ENCODE measurements around the gene TRANK1. TPM values are rescaled to one million over a fixed set of nuclear protein-coding genes. Genes with fewer than 3 reads are reported as not detected.
"Not testable (repeated sequence)": the region's sequence is repeated elsewhere in the genome, so short reads cannot be mapped to it uniquely, and the experiment has no call there.

The TRANK1 gene
- total RNA-seq = 43.9 TPM

DNA sequence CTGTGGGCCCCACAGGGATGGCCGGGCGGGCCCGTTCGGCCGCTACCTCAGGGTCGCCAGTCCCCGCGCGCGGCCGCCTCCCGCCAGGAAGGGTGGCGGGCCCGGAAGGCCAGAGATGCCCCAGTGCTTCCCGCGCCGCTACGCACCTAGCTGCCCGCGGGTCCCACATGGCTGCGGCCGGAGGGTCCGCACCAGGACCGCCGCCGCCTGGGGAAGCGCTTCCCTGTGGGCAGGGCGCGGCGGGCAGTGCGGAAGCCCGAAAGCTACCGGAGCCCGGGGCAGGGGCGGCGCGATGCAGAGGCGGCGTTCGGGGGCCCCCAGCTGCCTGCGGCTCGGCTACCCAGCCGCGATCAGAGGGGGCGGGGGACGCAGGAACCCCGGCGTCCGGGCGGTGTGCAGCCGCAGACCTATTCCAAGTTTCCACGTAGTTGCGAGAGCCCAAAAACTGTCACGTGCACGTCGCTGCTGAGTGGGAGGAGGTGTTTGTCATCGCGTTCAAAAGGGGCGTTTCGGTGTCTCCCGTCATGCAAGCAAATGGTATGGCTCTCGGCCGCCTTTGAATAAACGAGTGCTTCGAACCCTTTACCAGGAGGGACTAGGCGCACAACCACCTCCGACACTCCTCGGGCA, at the start of gene TRANK1:
TSS of gene TRANK1 (minus strand) at position 414 of the 630 bp plus-strand sequence. CDS start at position 169, 245 bp downstream.
- peak; percentile 60 to 91 (median 89) for DNase-seq (ENCODE audit: low read depth in 2 of 3, low spot score in 2 of 3)

DNA sequence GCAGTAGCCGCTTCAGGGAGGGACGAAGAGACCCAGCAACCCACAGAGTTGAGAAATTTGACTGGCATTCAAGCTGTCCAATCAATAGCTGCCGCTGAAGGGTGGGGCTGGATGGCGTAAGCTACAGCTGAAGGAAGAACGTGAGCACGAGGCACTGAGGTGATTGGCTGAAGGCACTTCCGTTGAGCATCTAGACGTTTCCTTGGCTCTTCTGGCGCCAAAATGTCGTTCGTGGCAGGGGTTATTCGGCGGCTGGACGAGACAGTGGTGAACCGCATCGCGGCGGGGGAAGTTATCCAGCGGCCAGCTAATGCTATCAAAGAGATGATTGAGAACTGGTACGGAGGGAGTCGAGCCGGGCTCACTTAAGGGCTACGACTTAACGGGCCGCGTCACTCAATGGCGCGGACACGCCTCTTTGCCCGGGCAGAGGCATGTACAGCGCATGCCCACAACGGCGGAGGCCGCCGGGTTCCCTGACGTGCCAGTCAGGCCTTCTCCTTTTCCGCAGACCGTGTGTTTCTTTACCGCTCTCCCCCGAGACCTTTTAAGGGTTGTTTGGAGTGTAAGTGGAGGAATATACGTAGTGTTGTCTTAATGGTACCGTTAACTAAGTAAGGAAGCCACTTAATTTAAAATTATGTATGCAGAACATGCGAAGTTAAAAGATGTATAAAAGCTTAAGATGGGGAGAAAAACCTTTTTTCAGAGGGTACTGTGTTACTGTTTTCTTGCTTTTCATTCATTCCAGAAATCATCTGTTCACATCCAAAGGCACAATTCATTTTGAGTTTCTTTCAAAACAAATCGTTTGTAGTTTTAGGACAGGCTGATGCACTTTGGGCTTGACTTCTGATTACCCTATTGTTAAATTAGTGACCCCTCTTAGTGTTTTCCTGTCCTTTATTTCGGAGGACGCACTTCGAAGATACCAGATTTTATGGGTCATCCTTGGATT, 48.8 kb upstream of the TRANK1 start, which contains the start of gene MLH1:
TSS of gene MLH1 (plus strand) at position 193 of the 958 bp plus-strand sequence. CDS start at position 223, 30 bp downstream.
- peak; percentile 98 to 100 (median 100) for DNase-seq (ENCODE audit: low read depth in 2 of 3, low spot score in 2 of 3)

DNA sequence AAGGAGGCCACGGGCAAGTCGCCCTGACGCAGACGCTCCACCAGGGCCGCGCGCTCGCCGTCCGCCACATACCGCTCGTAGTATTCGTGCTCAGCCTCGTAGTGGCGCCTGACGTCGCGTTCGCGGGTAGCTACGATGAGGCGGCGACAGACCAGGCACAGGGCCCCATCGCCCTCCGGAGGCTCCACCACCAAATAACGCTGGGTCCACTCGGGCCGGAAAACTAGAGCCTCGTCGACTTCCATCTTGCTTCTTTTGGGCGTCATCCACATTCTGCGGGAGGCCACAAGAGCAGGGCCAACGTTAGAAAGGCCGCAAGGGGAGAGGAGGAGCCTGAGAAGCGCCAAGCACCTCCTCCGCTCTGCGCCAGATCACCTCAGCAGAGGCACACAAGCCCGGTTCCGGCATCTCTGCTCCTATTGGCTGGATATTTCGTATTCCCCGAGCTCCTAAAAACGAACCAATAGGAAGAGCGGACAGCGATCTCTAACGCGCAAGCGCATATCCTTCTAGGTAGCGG, 48.0 kb upstream of the TRANK1 start, which contains the start of gene EPM2AIP1:
TSS of gene EPM2AIP1 (minus strand) at position 326 of the 520 bp plus-strand sequence. CDS start at position 272, 54 bp downstream.
- no peak for DNase-seq (ENCODE audit: low read depth in 2 of 3, low spot score in 2 of 3)

DNA sequence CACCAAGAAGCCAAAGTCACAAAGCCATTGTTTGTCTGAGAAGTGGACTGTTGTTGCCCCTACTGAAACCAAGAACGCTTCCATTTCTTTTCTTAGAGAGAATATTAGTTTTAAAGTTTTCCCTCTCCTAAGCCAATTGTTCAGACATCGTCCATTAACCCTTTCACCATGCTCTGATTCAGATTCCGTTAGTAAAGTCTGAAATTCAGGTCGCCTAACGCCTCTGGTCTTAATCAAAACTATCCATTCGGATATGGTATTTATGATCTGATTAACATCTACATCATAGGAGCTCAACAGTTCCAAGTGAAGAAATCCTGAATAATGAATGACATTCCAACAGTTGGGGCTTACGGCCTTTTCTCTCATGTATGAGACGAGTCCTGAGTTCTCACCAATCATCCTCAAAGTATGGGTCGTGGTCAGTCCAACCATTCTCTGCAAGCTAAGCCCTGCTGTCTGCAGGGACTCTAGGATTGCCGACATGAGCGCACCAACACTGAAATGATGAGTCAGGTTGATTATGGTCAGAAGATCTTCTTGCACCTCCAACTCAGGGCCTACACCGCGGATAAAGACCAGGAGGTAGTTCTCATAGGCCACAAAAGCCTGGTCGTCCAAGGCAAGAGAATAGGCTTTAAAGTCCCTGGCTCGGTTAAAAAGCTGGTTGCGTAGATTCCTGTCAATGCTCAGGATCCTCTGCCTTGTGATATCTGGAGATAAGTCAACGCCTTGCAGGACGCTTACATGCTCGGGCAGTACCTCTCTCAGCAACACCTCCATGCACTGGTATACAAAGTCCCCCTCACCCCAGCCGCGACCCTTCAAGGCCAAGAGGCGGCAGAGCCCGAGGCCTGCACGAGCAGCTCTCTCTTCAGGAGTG, 47.3 kb upstream of the TRANK1 start:
- DNase-seq (ENCODE audit: low read depth in 2 of 3, low spot score in 2 of 3) = peak in 1 of 3 donors; percentile 33

DNA sequence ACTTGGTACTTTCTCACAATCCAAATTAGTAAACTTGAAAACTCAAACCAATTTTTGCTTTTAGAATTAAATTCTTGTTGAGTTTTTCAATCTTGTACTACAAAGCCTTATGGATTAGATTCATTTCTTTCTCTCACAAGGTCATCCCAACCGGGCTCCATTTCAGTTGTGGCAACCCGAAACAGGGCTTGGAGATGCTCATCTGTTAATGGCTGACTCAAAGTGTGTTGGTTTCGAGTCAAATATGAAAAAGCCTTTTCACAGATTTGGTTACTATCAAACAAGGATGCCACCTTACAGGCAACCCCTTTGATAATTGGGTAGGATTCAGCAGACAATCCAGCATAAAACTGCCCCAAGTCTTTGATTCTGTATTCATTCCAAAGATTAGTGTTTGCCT, 46.3 kb upstream of the TRANK1 start:
- no peak for DNase-seq (ENCODE audit: low read depth in 2 of 3, low spot score in 2 of 3)

DNA sequence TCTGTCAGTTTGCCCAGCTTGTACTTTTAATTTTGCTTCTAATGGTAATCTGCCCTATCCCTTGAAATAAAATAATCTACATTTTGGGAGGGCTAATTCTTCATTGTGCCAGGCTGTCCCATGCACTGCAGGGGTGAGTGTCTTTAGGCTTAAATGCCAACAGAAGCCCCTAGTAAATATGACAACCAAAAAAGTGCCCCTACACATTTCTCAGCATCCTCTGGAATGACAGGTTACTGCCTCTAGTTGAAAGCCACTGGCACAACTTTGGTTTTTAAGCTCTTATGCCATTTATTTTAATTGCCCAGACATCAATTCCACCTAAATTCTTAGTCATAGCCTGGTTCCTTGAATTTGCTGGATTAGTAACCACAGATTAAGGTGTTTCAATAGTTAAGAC, 44.7 kb upstream of the TRANK1 start:
- DNase-seq (ENCODE audit: low read depth in 2 of 3, low spot score in 2 of 3) = no peak

DNA sequence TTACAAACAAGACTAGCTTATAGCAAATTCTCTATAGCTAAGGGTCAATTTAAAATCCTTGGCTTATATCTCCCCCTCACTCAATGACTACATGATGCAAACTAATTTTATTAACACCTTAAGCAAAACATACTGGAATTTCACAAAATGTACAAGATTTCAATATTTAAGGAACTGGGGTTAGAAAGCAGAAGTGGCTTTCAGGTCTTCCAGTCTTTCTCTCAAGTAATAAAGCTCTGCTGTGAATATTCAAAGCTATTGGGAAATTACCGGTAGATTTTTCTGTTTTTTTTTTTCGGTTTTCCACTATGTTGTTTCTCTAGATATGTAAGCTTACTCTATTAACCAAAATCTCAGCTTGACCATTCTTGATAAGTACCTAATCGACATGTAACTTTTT, 44.2 kb upstream of the TRANK1 start:
- DNase-seq (ENCODE audit: low read depth in 2 of 3, low spot score in 2 of 3) = peak in 2 of 3 donors; percentile 29 to 37

DNA sequence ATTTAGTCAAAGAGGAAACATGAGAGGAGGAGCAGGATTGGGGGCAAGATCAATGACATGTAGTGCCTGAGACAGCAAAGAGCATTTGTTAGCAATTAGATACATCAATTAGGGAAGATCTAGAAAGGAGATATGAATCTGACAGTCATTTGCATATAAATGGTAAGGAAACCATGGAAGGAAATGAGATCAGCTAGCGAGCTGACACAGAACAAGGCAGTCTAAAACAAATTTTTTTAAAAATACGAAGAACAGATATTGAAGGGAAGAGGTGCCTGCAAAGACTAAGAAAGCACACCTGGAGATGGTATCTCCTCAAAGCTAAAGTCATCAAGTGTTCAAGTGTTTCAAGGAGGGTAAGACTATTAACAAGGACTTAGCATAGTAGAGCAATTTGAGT, 43.5 kb upstream of the TRANK1 start:
- DNase-seq (ENCODE audit: low read depth in 2 of 3, low spot score in 2 of 3) = no peak

DNA sequence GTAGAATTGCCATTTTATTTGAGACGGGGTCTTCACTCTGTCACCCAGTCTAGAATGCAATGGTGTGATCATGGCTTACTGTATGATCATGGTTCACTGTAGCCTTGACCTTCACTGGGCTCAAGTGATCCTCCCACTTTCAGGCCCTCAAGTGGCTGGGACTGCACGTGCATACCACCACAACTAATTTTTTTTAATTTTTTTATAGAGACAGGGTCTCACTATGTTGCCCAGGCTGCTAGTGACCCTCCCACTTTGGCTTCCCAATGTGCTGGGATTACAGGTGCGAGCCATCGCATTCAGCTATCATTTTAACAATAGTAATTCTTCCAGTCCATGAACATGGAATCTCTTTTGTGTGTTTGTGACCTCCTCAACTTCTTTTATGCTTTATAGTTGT, 36.2 kb upstream of the TRANK1 start:
- no peak for DNase-seq (ENCODE audit: low read depth in 2 of 3, low spot score in 2 of 3)

DNA sequence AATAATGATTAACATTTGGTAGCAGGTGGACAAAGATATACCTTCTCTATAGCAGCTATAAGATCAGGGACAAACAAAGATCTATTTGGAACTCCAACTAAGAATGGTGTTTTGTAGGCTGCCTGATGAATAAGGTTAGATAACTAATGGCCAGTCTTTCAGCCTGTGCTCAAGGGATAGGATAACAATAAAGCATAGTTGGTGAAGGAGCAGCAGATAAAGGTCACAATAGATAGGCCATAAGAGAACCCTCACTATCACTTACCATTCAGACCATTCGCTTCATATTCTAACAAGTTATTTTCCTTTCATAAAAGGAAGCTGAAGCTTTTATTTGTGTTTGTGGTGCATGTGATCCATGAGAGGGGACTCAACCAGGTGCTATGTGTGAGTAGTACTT, 28.3 kb upstream of the TRANK1 start:
- no peak for DNase-seq (ENCODE audit: low read depth in 2 of 3, low spot score in 2 of 3)

DNA sequence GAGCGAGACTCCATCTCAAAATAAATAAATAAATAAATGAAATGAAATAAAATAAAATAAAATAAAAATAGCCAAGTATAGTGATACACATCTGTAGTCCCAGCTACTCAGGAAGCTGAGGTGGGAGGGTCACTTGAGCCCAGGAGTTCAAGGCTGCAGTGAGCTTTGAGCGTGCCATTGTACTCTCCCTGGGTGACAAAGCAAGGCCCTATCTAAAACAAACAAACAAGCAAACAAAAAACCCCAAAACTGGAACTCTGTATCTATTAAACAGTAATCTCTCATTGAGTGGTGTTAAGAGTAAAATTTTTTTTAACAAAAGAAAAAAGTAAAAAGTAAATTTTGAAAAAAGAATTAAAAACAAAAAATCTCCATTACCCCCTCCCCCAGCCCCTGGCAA, 27.3 kb upstream of the TRANK1 start:
- no peak for DNase-seq (ENCODE audit: low read depth in 2 of 3, low spot score in 2 of 3)

DNA sequence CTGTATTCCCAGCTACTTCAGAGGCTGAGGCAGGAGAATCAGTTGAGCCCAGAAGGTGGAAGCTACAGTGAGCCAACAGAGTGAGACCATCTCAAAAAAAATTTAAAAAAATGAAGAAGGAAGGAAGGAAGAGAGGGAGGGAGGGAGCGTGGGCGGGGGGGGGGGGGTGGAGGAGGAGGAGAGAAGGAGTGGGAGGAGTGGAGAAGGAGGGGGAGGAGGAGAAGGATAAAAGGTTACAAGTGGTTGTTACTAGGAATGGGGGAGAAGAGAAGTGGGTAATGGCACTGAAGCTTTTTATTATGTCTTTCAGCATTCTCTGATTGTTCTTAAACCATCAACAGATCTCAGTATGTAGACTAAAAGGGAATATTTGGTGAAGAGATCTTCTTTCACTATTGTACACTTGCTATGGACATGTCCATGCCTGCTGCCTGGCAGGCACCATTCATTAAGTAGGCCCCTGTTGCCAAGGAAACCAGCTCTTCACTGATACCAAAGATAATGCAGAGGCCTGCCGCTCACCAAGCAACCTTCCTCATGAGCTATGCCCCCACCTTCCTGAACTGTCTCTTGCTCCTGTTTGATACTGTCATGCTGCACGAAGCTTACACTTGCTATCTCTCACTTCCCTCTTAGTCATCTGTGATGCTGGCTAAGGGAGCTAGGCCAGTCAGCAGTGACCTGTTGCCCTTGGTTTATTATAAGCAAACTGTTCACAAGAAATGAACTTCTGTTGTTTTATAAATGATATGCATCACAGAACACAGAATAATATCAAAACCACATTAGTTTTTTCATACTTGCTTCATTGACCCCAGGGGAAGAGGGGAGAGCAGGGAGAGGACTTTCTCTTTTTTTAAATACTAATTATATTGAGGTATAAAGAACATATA, 24.9 kb upstream of the TRANK1 start:
- peak in 2 of 3 donors; percentile 71 to 81 for DNase-seq (ENCODE audit: low read depth in 2 of 3, low spot score in 2 of 3)

DNA sequence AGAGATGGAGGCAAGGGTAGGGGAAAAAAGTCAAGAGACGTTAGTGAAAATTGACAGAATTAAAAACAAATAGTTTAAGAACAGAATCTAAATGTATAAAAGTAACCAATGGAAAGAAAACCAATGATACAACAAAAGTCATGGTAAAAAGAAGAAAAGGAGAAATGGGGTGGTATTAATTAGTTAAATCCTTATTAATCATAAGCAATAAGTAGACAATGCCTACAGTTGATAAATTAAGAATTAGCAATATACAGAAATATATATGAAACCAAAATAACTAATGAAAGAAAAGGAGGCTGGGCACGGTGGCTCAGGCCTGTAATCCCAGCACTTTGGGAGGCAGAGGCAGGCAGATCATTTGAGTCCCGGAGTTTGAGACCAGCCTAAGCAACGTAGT, 24.2 kb upstream of the TRANK1 start:
- DNase-seq (ENCODE audit: low read depth in 2 of 3, low spot score in 2 of 3) = no peak

DNA sequence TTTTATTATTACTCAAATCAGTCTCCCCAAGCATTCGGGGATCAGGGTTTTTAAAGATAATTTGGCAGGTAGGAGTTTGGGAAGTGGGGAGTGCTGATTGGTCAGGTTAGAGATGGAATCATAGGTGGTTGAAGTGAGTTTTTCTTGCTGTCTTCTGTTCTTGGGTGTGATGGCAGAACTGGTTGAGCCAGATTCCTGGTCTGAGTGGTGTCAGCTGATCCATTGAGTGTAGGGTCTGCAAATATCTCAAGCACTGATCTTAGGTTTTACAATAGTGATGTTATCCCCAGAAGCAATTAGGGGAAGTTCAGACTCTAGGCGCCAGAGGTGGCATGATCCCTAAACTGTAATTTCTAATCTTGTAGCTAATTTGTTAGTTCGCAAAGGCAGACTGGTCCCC, 20.6 kb upstream of the TRANK1 start:
- DNase-seq (ENCODE audit: low read depth in 2 of 3, low spot score in 2 of 3) = no peak

DNA sequence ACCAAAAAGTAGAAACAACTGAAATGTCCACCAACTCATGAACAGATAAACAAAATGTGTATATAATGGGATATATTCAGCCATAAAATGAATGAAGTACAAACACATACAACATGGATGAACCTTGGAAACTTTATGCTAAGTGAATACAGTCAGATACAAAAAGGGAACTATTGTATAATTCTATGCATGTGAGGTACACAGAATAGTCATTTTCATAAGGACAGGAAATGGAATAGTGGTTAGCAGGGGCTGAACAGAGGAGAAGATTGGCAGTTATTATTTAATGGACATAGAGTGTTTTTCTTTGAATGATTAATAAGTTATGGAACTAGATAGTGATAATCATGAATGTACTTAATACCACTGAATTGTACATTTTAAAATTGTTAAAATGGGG, 20.0 kb upstream of the TRANK1 start:
- DNase-seq (ENCODE audit: low read depth in 2 of 3, low spot score in 2 of 3) = peak in 1 of 3 donors; percentile 45

DNA sequence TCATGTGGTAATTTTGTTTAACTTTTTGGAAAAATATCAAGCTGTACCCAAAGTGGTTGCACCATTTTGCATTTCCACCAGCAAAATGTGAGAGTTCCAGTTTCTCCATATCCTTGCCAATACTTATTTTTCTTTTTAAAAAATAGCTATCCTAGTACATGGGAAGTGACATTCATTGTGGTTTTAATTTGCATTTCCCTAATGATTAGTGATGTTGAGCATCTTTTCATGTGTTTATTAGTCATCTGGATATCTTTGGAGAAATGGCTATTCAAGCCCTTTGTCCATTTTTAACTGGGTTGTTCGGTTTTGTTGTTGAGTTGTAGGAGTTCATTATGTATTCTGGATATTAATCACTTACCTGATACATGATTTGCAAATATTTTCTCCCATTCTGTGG, 19.5 kb upstream of the TRANK1 start:
- no peak for DNase-seq (ENCODE audit: low read depth in 2 of 3, low spot score in 2 of 3)

DNA sequence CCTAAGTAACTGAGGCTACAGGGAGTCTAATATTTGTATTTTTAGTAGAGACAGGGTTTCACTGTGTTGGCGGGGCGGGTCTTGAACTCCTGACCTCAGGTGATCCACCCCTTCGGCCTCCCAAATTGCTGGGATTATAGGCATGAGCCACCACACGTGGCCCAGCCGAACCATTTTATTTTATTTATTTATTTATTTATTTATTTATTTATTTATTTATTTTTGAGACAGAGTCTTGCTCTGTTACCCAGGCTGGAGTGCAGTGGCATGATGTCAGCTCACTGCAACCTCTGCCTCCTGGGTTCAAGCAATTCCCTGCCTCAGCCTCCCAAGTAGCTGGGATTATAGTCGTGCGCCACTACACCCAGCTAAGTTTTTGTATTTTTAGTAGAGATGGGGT, 18.2 kb upstream of the TRANK1 start:
- DNase-seq (ENCODE audit: low read depth in 2 of 3, low spot score in 2 of 3) = not testable (repeated sequence)

DNA sequence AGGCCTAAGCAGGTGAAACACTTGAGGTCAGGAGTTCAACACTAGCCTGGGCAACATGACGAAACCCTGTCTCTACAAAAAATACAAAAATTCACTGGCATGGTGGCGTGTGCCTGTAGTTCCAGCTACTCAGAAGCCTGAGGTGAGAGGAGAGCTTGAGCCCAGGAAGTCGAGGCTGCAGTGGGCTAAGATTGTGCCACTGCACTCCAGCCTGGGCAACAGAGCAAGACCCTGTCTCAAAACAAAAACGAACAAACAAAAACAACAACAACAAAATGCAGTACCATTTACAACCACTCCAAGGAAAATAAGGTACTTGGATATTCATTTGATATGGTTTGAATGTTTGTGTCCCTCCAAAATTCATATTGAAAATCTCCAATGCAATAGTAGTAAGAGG, 15.6 kb upstream of the TRANK1 start:
- no peak for DNase-seq (ENCODE audit: low read depth in 2 of 3, low spot score in 2 of 3)

DNA sequence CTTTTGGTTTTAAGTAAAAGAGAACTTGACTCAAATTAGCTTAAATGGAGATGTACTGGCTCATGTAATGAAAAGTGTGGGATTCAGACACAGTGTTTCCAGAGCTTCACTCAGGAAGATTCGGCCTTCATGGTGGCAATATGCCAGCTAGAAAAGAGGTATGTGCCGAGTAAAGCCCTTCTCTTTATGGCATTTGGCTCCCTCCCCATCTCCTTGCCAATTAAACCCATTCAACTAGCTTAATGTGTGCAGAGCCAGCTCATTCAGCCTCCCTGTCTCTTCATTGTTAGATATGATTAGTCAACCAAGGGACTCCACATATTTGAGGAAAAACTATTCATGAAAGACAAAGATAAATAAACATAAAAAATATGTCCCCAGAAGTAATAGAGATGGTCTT, 15.0 kb upstream of the TRANK1 start:
- DNase-seq (ENCODE audit: low read depth in 2 of 3, low spot score in 2 of 3) = no peak

Data from hematopoietic multipotent progenitor cell (in vitro differentiated cells).